Measurements from ENCODE around the gene PKHD1.

- TF ChIP-seq TAF1 (IDR thresholded peaks at IDR 0.05; ENCODE audit: low read depth) (no peak), RAD21 (IDR thresholded peaks at IDR 0.05; ENCODE audit: low read depth) (no peak)
These were observed 40.5 kb upstream of the PKHD1 start for GRCh38 chr6:52127957-52128356.

All from Ishikawa (cell line).